Measurements from ENCODE around the gene GDAP1L1. TPM values are rescaled to one million over a fixed set of nuclear protein-coding genes. Genes with fewer than 3 reads are reported as not detected.

The GDAP1L1 gene
- total RNA-seq, 1 donor from 2014 or later: not detected

DNA sequence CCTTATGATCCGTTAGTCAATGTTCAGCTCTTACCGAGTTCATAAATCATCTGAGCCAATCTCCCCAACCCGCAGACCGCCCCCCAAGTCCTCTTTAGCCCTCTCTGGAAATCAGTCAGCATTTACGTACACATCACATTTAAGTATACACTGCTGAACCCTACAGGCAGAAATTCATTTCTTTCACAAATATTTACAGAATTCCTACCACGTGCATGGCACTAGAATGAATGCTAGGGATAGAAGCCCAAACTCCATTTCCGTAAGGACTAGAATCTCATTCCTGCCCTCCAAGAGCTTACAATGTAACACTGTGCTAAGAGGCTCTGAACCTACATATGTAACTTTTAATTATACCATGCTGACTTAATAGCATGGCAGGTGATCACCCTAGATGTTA, 38.3 kb upstream of the GDAP1L1 start:
- Histone ChIP-seq H3K36me3 (ENCODE audit: control insufficient read depth, insufficient read depth, low read length) (no peaks in the 10 kb centered on the region), H3K27me3 (ENCODE audit: control insufficient read depth, insufficient read depth, low read length) (no peaks in the 10 kb centered on the region), H3K4me3 (ENCODE audit: low read depth, low read length) (peak overlapping the region; percentile 65)
- DNase-seq (ENCODE audit: low read depth): no peak
- no peak for TF ChIP-seq CTCF (IDR thresholded peaks at IDR 0.05; ENCODE audit: insufficient read depth, low read length, severe bottlenecking)
- no peak for FAIRE-seq

DNA sequence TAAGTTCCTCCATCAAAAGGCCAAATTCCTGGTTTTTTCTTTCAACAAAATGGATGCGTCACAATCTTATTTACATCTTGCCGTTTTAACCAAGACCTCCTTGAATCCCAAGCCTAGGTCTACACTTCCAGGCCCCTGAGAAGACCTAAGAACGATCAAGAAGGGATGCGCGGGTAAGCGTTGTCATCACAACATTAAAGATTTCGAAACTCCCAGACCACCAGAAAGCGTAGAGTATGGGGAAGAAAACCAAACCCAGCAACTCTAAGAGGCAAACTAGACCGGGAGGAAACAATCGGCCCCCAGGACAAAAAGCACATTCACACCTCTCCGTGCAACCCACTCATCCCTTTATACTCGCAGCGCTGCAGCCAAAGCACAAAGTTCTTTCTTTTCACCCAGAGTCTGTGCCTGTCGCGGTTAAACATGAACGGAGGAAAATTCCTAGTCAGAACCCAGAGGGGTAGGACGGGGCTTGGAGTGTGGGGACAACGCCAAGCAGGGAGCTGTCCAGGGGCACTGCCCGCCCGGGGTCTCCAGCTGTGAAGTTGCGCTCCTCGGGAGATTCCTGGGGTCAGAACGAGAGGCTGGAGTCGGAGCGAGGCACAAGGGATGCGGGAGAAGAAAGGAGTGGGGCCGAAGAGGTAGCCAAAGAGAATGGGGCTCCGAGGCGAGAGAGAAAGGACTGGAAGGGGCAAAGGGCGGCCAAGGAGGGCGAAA, 37.3 kb upstream of the GDAP1L1 start:
- DNase-seq (ENCODE audit: low read depth) (no peak), FAIRE-seq (no peak)
- H3K27me3 ChIP-seq (ENCODE audit: control insufficient read depth, insufficient read depth, low read length): no peaks in the 10 kb centered on the region
- TF ChIP-seq CTCF (IDR thresholded peaks at IDR 0.05; ENCODE audit: insufficient read depth, low read length, severe bottlenecking): no peak
- no peaks in the 10 kb centered on the region for H3K36me3 ChIP-seq (ENCODE audit: control insufficient read depth, insufficient read depth, low read length)
- peak overlapping the region; percentile 65 for H3K4me3 ChIP-seq (ENCODE audit: low read depth, low read length)

GRCh38 chr20:44210406-44211176, 36.5 kb upstream of the GDAP1L1 start, which contains the start of gene OSER1:
Gene OSER1, minus strand, starts transcription at chr20:44210771. Its CDS starts 3,814 bp downstream, at chr20:44206957.
- no peaks in the 10 kb centered on the region for H3K27me3 ChIP-seq (ENCODE audit: control insufficient read depth, insufficient read depth, low read length)
- DNase-seq (ENCODE audit: low read depth) (peak; percentile 90), FAIRE-seq (no peak)
- no peaks in the 10 kb centered on the region for H3K36me3 ChIP-seq (ENCODE audit: control insufficient read depth, insufficient read depth, low read length)
- no peak for TF ChIP-seq CTCF (IDR thresholded peaks at IDR 0.05; ENCODE audit: insufficient read depth, low read length, severe bottlenecking)
- H3K4me3 ChIP-seq (ENCODE audit: low read depth, low read length): peak within 1 kb of the TSS; percentile 65

- no peak for DNase-seq (ENCODE audit: low read depth)
- TF ChIP-seq CTCF (IDR thresholded peaks at IDR 0.05; ENCODE audit: insufficient read depth, low read length, severe bottlenecking): no peak
- Histone ChIP-seq H3K36me3 (ENCODE audit: control insufficient read depth, insufficient read depth, low read length) (no peaks in the 10 kb centered on the region), H3K27me3 (ENCODE audit: control insufficient read depth, insufficient read depth, low read length) (no peaks in the 10 kb centered on the region), H3K4me3 (ENCODE audit: low read depth, low read length) (peak overlapping the region; percentile 57)
- no peak for FAIRE-seq
These were observed 35.7 kb upstream of the GDAP1L1 start for GRCh38 chr20:44211177-44212039.

DNA sequence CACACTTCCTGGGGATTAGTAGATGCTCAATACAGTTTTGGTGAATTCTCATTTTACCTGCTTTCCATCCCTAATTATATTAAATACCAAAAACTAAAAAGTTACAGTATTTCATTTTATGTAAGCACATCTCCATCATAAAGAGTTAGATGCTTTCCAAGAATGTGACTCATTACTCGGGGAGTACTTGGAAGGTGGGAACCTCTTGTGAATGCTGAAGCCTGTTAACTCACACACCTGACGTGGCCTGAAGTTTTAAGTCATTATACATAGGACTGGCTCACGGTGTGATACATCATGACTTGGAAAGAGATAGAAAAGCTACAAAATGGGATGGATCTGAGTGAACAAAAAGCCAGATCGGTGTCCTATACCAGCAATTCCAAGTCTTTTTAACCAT, 34.3 kb upstream of the GDAP1L1 start:
- FAIRE-seq (no peak), DNase-seq (ENCODE audit: low read depth) (peak; percentile 94)
- TF ChIP-seq CTCF (IDR thresholded peaks at IDR 0.05; ENCODE audit: insufficient read depth, low read length, severe bottlenecking): no peak
- no peaks in the 10 kb centered on the region for H3K27me3 ChIP-seq (ENCODE audit: control insufficient read depth, insufficient read depth, low read length)
- H3K4me3 ChIP-seq (ENCODE audit: low read depth, low read length): no peak overlapping the region
- H3K36me3 ChIP-seq (ENCODE audit: control insufficient read depth, insufficient read depth, low read length): no peaks in the 10 kb centered on the region

Measured in bronchial epithelial cell (primary cell).